GM23338 (cell line): Measurements from ENCODE around the gene SLBP. TPM values are rescaled to one million over a fixed set of nuclear protein-coding genes. Genes with fewer than 3 reads are reported as not detected.

Source experiments
- ATAC-seq: fragments of 200-7000 bp; cut with Tn5 transposase; 3 replicates; pipeline ENCODE4 v1.9.1; 2020
- DNase-seq: peaks from one replicate; pipeline ENCODE4 v3.0.0-alpha.2; 2015; ENCODE audit warnings: low spot score
- H2AFZ ChIP-seq: fragments of 200-600 bp; sonication (generic); 2 replicates; pipeline ENCODE4 v1.8.0; 2016; ENCODE audit warnings: antibody characterized with exemption, mild to moderate bottlenecking, moderate library complexity
- H3F3A ChIP-seq: fragments of 200-600 bp; sonication (generic); replicated peaks from 2 replicates; pipeline ENCODE4 v1.8.0; 2017; ENCODE audit warnings: antibody characterized with exemption, mixed run types, low read depth
- H3K27ac ChIP-seq: fragments of 200-600 bp; sonication (generic); 2 replicates; pipeline ENCODE4 v1.6.1; 2016; ENCODE audit warnings: low read depth
- H3K27me3 ChIP-seq: fragments of 200-600 bp; sonication (generic); 2 replicates; pipeline ENCODE4 v1.8.0; 2016; ENCODE audit warnings: mild to moderate bottlenecking, mixed run types, moderate library complexity; ENCODE audit not compliant: insufficient read depth
- H3K36me3 ChIP-seq: fragments of 200-600 bp; sonication (generic); 2 replicates; pipeline ENCODE4 v1.8.0; 2016; ENCODE audit warnings: mild to moderate bottlenecking; ENCODE audit not compliant: insufficient read depth
- H3K4me1 ChIP-seq: fragments of 200-600 bp; sonication (generic); 2 replicates; pipeline ENCODE4 v1.8.0; 2016; ENCODE audit warnings: mild to moderate bottlenecking, moderate library complexity; ENCODE audit not compliant: insufficient read depth
- H3K4me2 ChIP-seq: fragments of 200-600 bp; sonication (generic); 2 replicates; pipeline ENCODE4 v1.7.1; 2017; ENCODE audit warnings: mixed run types
- H3K4me3 ChIP-seq: fragments of 200-600 bp; sonication (generic); 2 replicates; pipeline ENCODE4 v1.6.1; 2016; ENCODE audit warnings: mixed run types
- H3K79me2 ChIP-seq: fragments of 200-600 bp; sonication (generic); replicated peaks from 2 replicates; pipeline ENCODE4 v1.8.0; 2017; ENCODE audit warnings: mild to moderate bottlenecking; ENCODE audit not compliant: insufficient read depth
- H3K9me2 ChIP-seq: fragments of 200-600 bp; sonication (generic); 2 replicates; pipeline ENCODE4 v1.8.0; 2017; ENCODE audit not compliant: insufficient read depth
- H4K20me1 ChIP-seq: fragments of 200-600 bp; sonication (generic); replicated peaks from 2 replicates; pipeline ENCODE4 v1.8.0; 2017; ENCODE audit warnings: mild to moderate bottlenecking; ENCODE audit not compliant: insufficient read depth
- H3K27ac Mint-ChIP-seq: 2 replicates; pipeline ENCODE4 v1.8.0; 2020; ENCODE audit warnings: inconsistent platforms, mild to moderate bottlenecking, moderate library complexity, mixed read lengths
- H3K27me3 Mint-ChIP-seq: 3 replicates; pipeline ENCODE4 v1.8.0; 2022; ENCODE audit warnings: low read depth, mild to moderate bottlenecking, moderate library complexity, mixed read lengths, inconsistent platforms; ENCODE audit not compliant: insufficient read depth, poor library complexity
- H3K36me3 Mint-ChIP-seq: 3 replicates; pipeline ENCODE4 v1.8.0; 2021; ENCODE audit warnings: low read depth, mild to moderate bottlenecking, inconsistent platforms, moderate library complexity, mixed read lengths
- H3K4me1 Mint-ChIP-seq: 3 replicates; pipeline ENCODE4 v1.8.0; 2020; ENCODE audit warnings: mild to moderate bottlenecking, inconsistent platforms, mixed read lengths
- H3K4me3 Mint-ChIP-seq: 3 replicates; pipeline ENCODE4 v1.8.0; 2021; ENCODE audit warnings: moderate library complexity, mild to moderate bottlenecking, inconsistent platforms, mixed read lengths
- H3K9me3 Mint-ChIP-seq: 3 replicates; pipeline ENCODE4 v1.8.0; 2020; ENCODE audit warnings: moderate library complexity, mild to moderate bottlenecking, inconsistent platforms, mixed read lengths
- CTCF ChIP-seq, 2 experiments: fragments of 200-600 bp in 1 of 2; sonication (generic) in 1 of 2; conservative IDR thresholded peaks; 2 replicates each; pipeline versions ENCODE4 v1.5.1 to v1.6.1; 2016 to 2017; ENCODE audit warnings: antibody characterized with exemption in 2 of 2, low read depth in 2 of 2, mild to moderate bottlenecking in 2 of 2, moderate library complexity in 1 of 2
- EZH2 ChIP-seq: fragments of 200-600 bp; sonication (generic); IDR thresholded peaks from one replicate; pipeline ENCODE4 v1.8.0; 2017; ENCODE audit warnings: antibody characterized with exemption, mild to moderate bottlenecking, low read depth; ENCODE audit not compliant: unreplicated experiment
- NANOG ChIP-seq: IDR thresholded peaks from 2 replicates; pipeline ENCODE4 v1.6.1; 2016; ENCODE audit warnings: antibody characterized with exemption, borderline replicate concordance
- POLR2AphosphoS5 ChIP-seq: IDR thresholded peaks from 2 replicates; pipeline ENCODE4 v1.6.1; 2016; ENCODE audit warnings: antibody characterized with exemption, low read depth
- REST ChIP-seq: IDR thresholded peaks from one replicate; pipeline ENCODE4 v1.6.1; 2018; ENCODE audit warnings: antibody characterized with exemption; ENCODE audit not compliant: unreplicated experiment
- STAT1 ChIP-seq: IDR thresholded peaks from one replicate; pipeline ENCODE4 v1.6.1; 2016; ENCODE audit warnings: antibody characterized with exemption; ENCODE audit not compliant: unreplicated experiment
- ZNF114 ChIP-seq: fragments of 250-450 bp; sonication (Bioruptor Pico); IDR thresholded peaks from 2 replicates; pipeline ENCODE4 v1.5.0; 2020; ENCODE audit warnings: mild to moderate bottlenecking, moderate library complexity
- ZNF331 ChIP-seq: fragments of 250-450 bp; sonication (Bioruptor Pico); IDR thresholded peaks from 2 replicates; pipeline ENCODE4 v1.5.0; 2020; ENCODE audit warnings: low read depth, mild to moderate bottlenecking, moderate library complexity
- polyA plus RNA-seq: library from polyadenylated mRNA; unstranded; fragments of >200 nt; fragmentation: Nextera tagmentation; extraction: Ambion mirVana; gene quantifications from 2 replicates; pipeline ENCODE4 v1.2.1, GENCODE V29; 2016
- total RNA-seq: library from RNA; depleted of rRNA; stranded (reverse); fragments of >200 nt; shearing (Covaris generic); gene quantifications from 2 replicates; pipeline ENCODE4 v1.2.3, GENCODE V29; 2014
- TF ChIP-seq, protein P1 (sequence below): fragments of 250-450 bp; sonication (Bioruptor Pico); IDR thresholded peaks from 2 replicates; pipeline ENCODE4 v1.5.0; 2020; ENCODE audit warnings: mild to moderate bottlenecking, moderate library complexity
- TF ChIP-seq, protein P2 (sequence below): IDR thresholded peaks from 2 replicates; pipeline ENCODE4 v1.6.1; 2016; ENCODE audit warnings: antibody characterized with exemption

SLBP gene
- total and polyA plus RNA-seq, 2 experiments from 2014 or later, result 54.4 to 58.6 TPM

DNA sequence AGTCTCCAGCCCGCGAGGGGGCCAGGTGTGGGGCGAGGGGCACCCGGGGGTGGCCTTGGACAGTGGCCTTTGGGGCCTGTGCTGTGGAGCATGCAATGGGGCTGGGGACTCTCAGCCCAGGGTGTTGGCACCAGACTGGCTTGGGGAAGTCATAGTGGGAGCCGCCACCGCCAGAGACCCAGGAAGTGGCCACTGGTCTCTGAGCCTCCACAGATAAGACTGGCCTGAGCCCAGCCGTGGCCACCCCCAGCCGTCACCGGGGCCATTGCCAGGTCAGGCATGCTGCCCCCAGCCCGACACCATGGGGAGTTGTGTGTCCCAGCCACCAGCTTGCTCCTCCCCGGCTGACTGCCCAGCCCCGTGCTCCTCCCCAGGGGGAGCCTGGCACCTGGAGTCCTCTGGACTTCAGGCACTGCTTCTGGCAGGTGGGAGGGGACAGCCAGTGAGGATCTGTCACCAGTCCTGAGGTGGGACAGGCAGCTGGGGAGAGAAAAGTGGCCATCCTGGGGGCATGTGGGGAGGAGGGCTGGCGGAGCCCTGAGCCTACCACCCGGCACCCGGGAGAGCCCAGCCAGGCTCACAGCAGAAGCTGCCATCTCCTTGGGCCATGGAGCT lies 41.7 kb upstream of the SLBP start (continued):
- TF ChIP-seq, protein P1, sequence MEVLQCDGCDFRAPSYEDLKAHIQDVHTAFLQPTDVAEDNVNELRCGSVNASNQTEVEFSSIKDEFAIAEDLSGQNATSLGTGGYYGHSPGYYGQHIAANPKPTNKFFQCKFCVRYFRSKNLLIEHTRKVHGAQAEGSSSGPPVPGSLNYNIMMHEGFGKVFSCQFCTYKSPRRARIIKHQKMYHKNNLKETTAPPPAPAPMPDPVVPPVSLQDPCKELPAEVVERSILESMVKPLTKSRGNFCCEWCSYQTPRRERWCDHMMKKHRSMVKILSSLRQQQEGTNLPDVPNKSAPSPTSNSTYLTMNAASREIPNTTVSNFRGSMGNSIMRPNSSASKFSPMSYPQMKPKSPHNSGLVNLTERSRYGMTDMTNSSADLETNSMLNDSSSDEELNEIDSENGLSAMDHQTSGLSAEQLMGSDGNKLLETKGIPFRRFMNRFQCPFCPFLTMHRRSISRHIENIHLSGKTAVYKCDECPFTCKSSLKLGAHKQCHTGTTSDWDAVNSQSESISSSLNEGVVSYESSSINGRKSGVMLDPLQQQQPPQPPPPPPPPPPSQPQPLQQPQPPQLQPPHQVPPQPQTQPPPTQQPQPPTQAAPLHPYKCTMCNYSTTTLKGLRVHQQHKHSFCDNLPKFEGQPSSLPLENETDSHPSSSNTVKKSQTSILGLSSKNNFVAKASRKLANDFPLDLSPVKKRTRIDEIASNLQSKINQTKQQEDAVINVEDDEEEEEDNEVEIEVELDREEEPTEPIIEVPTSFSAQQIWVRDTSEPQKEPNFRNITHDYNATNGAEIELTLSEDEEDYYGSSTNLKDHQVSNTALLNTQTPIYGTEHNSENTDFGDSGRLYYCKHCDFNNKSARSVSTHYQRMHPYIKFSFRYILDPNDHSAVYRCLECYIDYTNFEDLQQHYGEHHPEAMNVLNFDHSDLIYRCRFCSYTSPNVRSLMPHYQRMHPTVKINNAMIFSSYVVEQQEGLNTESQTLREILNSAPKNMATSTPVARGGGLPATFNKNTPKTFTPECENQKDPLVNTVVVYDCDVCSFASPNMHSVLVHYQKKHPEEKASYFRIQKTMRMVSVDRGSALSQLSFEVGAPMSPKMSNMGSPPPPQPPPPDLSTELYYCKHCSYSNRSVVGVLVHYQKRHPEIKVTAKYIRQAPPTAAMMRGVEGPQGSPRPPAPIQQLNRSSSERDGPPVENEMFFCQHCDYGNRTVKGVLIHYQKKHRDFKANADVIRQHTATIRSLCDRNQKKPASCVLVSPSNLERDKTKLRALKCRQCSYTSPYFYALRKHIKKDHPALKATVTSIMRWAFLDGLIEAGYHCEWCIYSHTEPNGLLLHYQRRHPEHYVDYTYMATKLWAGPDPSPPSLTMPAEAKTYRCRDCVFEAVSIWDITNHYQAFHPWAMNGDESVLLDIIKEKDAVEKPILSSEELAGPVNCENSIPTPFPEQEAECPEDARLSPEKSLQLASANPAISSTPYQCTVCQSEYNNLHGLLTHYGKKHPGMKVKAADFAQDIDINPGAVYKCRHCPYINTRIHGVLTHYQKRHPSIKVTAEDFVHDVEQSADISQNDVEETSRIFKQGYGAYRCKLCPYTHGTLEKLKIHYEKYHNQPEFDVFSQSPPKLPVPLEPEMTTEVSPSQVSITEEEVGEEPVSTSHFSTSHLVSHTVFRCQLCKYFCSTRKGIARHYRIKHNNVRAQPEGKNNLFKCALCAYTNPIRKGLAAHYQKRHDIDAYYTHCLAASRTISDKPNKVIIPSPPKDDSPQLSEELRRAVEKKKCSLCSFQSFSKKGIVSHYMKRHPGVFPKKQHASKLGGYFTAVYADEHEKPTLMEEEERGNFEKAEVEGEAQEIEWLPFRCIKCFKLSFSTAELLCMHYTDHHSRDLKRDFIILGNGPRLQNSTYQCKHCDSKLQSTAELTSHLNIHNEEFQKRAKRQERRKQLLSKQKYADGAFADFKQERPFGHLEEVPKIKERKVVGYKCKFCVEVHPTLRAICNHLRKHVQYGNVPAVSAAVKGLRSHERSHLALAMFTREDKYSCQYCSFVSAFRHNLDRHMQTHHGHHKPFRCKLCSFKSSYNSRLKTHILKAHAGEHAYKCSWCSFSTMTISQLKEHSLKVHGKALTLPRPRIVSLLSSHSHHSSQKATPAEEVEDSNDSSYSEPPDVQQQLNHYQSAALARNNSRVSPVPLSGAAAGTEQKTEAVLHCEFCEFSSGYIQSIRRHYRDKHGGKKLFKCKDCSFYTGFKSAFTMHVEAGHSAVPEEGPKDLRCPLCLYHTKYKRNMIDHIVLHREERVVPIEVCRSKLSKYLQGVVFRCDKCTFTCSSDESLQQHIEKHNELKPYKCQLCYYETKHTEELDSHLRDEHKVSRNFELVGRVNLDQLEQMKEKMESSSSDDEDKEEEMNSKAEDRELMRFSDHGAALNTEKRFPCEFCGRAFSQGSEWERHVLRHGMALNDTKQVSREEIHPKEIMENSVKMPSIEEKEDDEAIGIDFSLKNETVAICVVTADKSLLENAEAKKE (CRISPR knock-in tag), result no peak
- TF ChIP-seq ZNF331, result no peak
- no peak for TF ChIP-seq POLR2AphosphoS5
- TF ChIP-seq CTCF (conservative IDR thresholded peaks at IDR 0.05; ENCODE audit: low read depth in 2 of 2), result no peak
- TF ChIP-seq EZH2, result no peak

- H3K4me3 Mint-ChIP-seq, result no peak overlapping the region
- no peaks in the 10 kb centered on the region for H3K36me3 Mint-ChIP-seq
- peaks cover 5% of the 10 kb centered on the region; the same call in 2 of the 3 replicates for H3K4me1 Mint-ChIP-seq
- H3K4me1 ChIP-seq, result no peaks in the 10 kb centered on the region
- TF ChIP-seq STAT1 (no peak), CTCF (conservative IDR thresholded peaks at IDR 0.05; ENCODE audit: low read depth in 2 of 2) (no peak), ZNF114 (CRISPR knock-in tag) (no peak), NANOG (no peak), REST (no peak)
- TF ChIP-seq, protein P2, sequence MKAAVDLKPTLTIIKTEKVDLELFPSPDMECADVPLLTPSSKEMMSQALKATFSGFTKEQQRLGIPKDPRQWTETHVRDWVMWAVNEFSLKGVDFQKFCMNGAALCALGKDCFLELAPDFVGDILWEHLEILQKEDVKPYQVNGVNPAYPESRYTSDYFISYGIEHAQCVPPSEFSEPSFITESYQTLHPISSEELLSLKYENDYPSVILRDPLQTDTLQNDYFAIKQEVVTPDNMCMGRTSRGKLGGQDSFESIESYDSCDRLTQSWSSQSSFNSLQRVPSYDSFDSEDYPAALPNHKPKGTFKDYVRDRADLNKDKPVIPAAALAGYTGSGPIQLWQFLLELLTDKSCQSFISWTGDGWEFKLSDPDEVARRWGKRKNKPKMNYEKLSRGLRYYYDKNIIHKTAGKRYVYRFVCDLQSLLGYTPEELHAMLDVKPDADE, result no peak
- no peaks in the 10 kb centered on the region for H4K20me1 ChIP-seq
- no peak overlapping the region for H3K27ac ChIP-seq
- ATAC-seq (no peak), DNase-seq (no peak)
- H3K9me3 Mint-ChIP-seq, result no peaks in the 10 kb centered on the region
- no peak overlapping the region for H3K4me3 ChIP-seq
- no peaks in the 10 kb centered on the region for H3K27me3 Mint-ChIP-seq
- no peak overlapping the region for H2AFZ ChIP-seq
- no peaks in the 10 kb centered on the region for H3K79me2 ChIP-seq
- no peak overlapping the region for H3K27ac Mint-ChIP-seq
- H3K9me2 ChIP-seq, result no peaks in the 10 kb centered on the region
- no peaks in the 10 kb centered on the region for H3K36me3 ChIP-seq
- no peaks in the 10 kb centered on the region for H3K27me3 ChIP-seq
- H3K4me2 ChIP-seq, result no peak overlapping the region
- H3F3A ChIP-seq, result no peaks in the 10 kb centered on the region
These were observed 41.2 kb upstream of the SLBP start for GRCh38 chr4:1753294-1753696.
